Measurements from ENCODE around the gene VDR.

VDR gene

DNA sequence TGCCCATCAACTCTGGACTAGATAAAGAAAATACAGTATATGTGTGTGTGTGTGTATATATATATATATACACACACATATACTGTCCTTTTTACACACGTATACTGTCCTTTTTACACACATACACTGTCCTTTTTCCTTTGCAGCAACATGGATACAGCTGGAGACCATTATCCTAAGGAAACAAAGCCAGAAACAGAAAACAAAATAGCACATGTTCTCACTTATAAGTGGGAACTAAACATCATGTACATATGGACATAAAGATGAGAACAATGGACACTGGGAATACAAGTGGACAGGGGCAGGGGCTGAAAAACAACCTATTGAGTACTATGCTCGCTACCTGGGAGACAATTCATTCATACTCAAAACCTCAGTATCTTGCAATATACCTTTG is 23.7 kb downstream of the VDR start:
- no peaks in the 10 kb centered on the region for H3K27me3 Mint-ChIP-seq
- H3K9me3 Mint-ChIP-seq: no peaks in the 10 kb centered on the region
- DNase-seq (no peak), ATAC-seq (replicated peaks) (no peak)
- no peak overlapping the region for H3K27ac Mint-ChIP-seq
- peaks cover 55 to 78% of the 10 kb centered on the region in 2 donors for H3K36me3 Mint-ChIP-seq
- H3K4me3 Mint-ChIP-seq: no peak overlapping the region
- H3K4me1 Mint-ChIP-seq: peaks cover 53 to 63% of the 10 kb centered on the region in 2 donors

- Mint-ChIP-seq H3K27me3 (no peaks in the 10 kb centered on the region), H3K4me1 (peaks cover 37 to 51% of the 10 kb centered on the region in 2 donors), H3K9me3 (no peaks in the 10 kb centered on the region), H3K4me3 (no peak overlapping the region), H3K36me3 (peaks cover 67 to 79% of the 10 kb centered on the region in 2 donors), H3K27ac (no peak overlapping the region)
- no peak for DNase-seq
- ATAC-seq (replicated peaks): no peak
These were observed 25.8 kb downstream of the VDR start for GRCh38 chr12:47878918-47879481.

DNA sequence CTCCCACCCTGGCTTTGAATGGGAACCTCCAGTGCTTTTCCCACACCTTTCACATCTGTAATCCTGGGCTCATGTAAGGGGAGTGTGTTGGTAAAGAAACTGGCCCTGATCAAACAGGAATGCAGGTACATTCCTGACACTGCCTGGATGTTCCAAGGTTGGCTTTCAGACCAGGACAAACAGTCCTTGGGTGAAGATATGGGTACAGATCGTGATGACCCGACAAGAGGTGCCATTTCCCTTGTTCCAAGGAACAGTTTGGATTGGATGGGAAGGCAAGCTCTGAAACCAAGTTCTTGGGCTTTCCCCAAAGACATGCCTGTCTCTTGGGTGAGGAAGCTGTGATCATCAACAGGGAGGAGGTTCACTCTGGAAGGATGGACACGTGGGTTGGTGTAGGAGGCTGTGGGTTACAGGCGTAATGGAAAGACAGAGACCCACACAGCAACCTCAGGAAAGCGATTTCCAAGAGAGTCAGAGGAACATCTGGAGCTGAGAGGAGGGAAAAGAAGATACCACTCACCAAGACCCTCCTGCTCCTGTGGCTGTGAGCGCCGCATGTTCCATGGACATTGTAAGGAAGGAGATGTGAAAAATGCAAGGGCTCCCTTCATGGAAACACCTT is 26.4 kb downstream of the VDR start:
- H3K4me1 Mint-ChIP-seq: peaks cover 31 to 45% of the 10 kb centered on the region in 2 donors
- no peaks in the 10 kb centered on the region for H3K9me3 Mint-ChIP-seq
- ATAC-seq (replicated peaks) (no peak), DNase-seq (no peak)
- H3K36me3 Mint-ChIP-seq: peaks cover 66 to 81% of the 10 kb centered on the region in 2 donors
- peak overlapping the region; percentile 63 for H3K27ac Mint-ChIP-seq
- H3K27me3 Mint-ChIP-seq: no peaks in the 10 kb centered on the region
- no peak overlapping the region for H3K4me3 Mint-ChIP-seq

- DNase-seq (no peak), ATAC-seq (replicated peaks) (no peak)
- H3K36me3 Mint-ChIP-seq: peaks cover 67 to 84% of the 10 kb centered on the region in 2 donors
- peaks cover 2 to 3% of the 10 kb centered on the region in 2 donors for H3K9me3 Mint-ChIP-seq
- peaks cover 27 to 44% of the 10 kb centered on the region in 2 donors for H3K4me1 Mint-ChIP-seq
- no peak overlapping the region for H3K27ac Mint-ChIP-seq
- no peaks in the 10 kb centered on the region for H3K27me3 Mint-ChIP-seq
- H3K4me3 Mint-ChIP-seq: no peak overlapping the region
These were observed 27.7 kb downstream of the VDR start for GRCh38 chr12:47877081-47877480.

GRCh38 chr12:47876440-47876960 is 28.3 kb downstream of the VDR start:
- no peak for DNase-seq
- ATAC-seq (replicated peaks): no peak
- H3K9me3 Mint-ChIP-seq: peaks cover 2 to 3% of the 10 kb centered on the region in 2 donors
- H3K4me1 Mint-ChIP-seq: peaks cover 28 to 44% of the 10 kb centered on the region in 2 donors
- H3K4me3 Mint-ChIP-seq: no peak overlapping the region
- no peak overlapping the region for H3K27ac Mint-ChIP-seq
- peaks cover 66 to 85% of the 10 kb centered on the region in 2 donors for H3K36me3 Mint-ChIP-seq
- no peaks in the 10 kb centered on the region for H3K27me3 Mint-ChIP-seq

GRCh38 chr12:47875746-47876439 is 28.9 kb downstream of the VDR start:
- peaks cover 28 to 45% of the 10 kb centered on the region in 2 donors for H3K4me1 Mint-ChIP-seq
- H3K9me3 Mint-ChIP-seq: peaks cover 2 to 3% of the 10 kb centered on the region in 2 donors
- H3K36me3 Mint-ChIP-seq: peaks cover 66 to 86% of the 10 kb centered on the region in 2 donors
- H3K27ac Mint-ChIP-seq: peak overlapping the region; percentile 2
- no peak overlapping the region for H3K4me3 Mint-ChIP-seq
- no peak for DNase-seq
- ATAC-seq (replicated peaks): no peak
- H3K27me3 Mint-ChIP-seq: no peaks in the 10 kb centered on the region

DNA sequence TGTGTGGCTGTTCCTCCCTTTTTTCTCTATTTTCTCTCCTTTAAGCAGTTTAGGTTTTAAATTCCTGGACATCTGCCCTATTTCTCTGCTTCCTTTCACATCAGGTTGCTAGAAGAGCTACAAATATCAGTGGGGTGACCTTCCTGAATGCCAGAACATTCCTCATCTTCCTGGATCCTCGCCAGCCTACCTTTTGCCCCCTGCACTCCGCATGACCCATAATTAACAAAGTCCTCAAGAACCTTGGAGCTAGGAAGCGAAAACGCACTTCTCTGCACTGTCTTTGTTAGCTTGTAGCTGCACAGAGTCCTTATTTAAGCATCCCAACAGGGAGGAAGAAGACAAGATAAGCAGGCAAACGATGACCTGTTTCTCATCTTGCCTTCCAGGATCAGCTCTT is 30.5 kb downstream of the VDR start:
- ATAC-seq (replicated peaks) (no peak), DNase-seq (no peak)
- no peak overlapping the region for H3K4me3 Mint-ChIP-seq
- H3K27ac Mint-ChIP-seq: peak overlapping the region; percentile 31
- peaks cover 2 to 3% of the 10 kb centered on the region in 2 donors for H3K9me3 Mint-ChIP-seq
- no peaks in the 10 kb centered on the region for H3K27me3 Mint-ChIP-seq
- peaks cover 39 to 49% of the 10 kb centered on the region in 2 donors for H3K4me1 Mint-ChIP-seq
- H3K36me3 Mint-ChIP-seq: peaks cover 61 to 88% of the 10 kb centered on the region in 2 donors

DNA sequence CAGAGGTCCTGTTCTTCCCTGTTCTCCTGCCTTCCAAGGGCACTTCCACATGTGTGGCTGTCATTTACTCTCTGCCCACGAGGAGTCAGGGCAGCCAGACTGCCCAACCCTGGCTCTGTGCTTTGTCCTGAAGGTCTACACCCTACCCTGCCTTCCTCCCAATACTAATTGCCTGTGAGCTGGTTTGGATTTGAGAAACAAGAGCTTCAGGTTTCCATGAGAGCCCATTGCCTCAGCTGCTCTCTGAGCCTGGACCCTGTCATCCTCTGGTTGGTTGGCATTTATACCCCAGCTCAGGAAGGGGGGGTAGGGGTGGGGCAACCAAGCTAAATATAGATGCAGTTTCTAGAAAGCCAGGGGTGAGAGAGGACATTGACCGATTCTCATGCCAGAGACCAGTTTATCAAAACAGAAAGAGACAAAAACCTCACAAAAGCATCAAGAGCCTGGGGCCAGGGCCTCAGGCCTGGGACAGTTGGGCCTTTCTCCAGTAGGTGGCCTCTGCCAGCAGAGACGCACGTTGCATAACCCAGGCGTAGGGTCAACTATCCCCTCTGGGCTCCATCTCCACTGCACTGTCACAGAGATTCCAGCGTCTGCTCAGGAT is 34.5 kb downstream of the VDR start:
- Mint-ChIP-seq H3K27ac (peak overlapping the region; percentile 92), H3K4me1 (peaks cover 58 to 88% of the 10 kb centered on the region in 2 donors), H3K27me3 (no peaks in the 10 kb centered on the region), H3K4me3 (peak overlapping the region; percentile 13 to 53), H3K36me3 (peaks cover 52 to 78% of the 10 kb centered on the region in 2 donors), H3K9me3 (peaks cover 2 to 3% of the 10 kb centered on the region in 2 donors)
- DNase-seq (no peak), ATAC-seq (replicated peaks) (peak; percentile 8 to 17)

- Mint-ChIP-seq H3K36me3 (peaks cover 53 to 79% of the 10 kb centered on the region in 2 donors), H3K4me1 (peaks cover 67 to 97% of the 10 kb centered on the region in 2 donors), H3K27me3 (no peaks in the 10 kb centered on the region), H3K9me3 (peaks cover 2 to 3% of the 10 kb centered on the region in 2 donors), H3K27ac (peak overlapping the region; percentile 92), H3K4me3 (peak overlapping the region; percentile 44 to 56)
- ATAC-seq (replicated peaks) (peak; percentile 69 to 74), DNase-seq (peak; percentile 68)
These were observed 36.2 kb downstream of the VDR start for GRCh38 chr12:47868552-47869031.

DNA sequence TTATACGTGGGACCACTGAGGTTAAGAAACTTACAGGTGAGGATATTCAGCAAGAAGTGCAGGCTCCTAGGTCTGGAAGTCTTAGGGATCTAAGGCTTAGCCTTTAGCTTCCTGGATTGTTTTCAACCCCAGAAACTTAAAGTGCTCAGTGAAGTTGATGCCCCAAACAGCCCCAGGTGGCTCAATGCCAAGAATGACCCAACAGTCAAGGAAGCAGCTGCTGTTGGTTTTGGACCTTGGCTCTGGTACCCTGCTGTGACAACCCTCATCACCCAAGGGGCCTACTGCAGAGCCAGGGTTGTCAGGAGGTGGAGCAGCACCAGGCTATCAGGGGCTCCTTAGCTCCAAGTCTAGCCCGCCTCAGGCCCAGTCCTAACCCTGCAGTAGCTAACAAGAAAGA is 36.8 kb downstream of the VDR start:
- DNase-seq: no peak
- Mint-ChIP-seq H3K27me3 (no peaks in the 10 kb centered on the region), H3K4me3 (peak overlapping the region in 1 of 2 donors; percentile 56), H3K9me3 (peaks cover 2% of the 10 kb centered on the region in 2 donors), H3K36me3 (peaks cover 56 to 80% of the 10 kb centered on the region in 2 donors), H3K4me1 (peaks cover 70 to 99% of the 10 kb centered on the region in 2 donors), H3K27ac (peak overlapping the region; percentile 92)
- peak; percentile 27 to 33 for ATAC-seq (replicated peaks)

DNA sequence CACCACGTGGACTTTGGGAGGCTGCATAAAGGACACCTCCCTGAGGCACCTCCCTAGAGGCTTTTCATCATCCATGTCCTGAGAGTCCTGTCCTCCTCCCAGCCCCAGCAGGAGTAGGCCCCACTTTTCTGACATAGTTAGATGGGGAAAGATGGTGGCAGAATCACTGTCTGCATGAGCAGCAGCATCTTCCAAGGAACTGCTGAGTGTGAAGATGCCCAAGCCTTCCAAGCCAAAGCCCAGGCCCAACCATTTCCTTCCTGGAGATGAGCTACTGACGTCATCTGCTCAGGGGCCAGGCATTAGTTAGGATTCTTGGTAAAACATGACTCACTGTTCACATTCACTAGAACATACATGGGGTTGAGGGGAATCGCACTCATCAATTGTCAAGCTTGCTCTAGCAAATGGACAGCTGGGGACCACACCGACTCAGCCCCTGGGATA is 37.3 kb downstream of the VDR start:
- H3K4me3 Mint-ChIP-seq: peak overlapping the region; percentile 30 to 36
- ATAC-seq (replicated peaks) (peak; percentile 51 to 53), DNase-seq (peak; percentile 54)
- H3K27ac Mint-ChIP-seq: peak overlapping the region; percentile 92
- H3K27me3 Mint-ChIP-seq: no peaks in the 10 kb centered on the region
- H3K36me3 Mint-ChIP-seq: peaks cover 57 to 80% of the 10 kb centered on the region in 2 donors
- peaks cover 68 to 99% of the 10 kb centered on the region in 2 donors for H3K4me1 Mint-ChIP-seq
- no peaks in the 10 kb centered on the region for H3K9me3 Mint-ChIP-seq

DNA sequence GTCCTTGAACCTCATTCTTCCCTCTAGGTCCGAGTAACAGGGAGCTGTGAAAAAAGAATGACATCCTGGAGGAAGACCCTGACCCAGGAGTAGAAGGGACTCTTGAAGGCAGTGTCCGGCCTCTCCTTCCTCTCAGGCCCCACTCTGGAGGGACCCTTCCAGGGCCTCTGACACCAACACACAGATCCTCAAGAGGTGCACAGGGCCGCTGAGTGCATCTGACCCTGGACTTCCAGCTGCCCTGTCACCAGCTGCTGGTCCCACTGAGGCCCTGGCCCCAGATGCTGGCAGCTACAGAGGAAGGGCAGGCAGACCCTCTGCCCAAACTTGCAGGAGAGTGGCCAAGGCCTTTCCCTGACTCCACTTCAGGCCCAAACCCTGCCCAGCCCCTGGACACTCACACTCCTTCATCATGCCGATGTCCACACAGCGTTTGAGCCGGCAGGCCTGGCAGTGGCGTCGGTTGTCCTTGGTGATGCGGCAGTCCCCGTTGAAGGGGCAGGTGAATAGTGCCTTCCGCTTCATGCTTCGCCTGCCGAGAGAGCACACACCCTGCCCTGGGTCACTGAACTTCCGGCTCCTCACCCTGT is 40.1 kb downstream of the VDR start:
- DNase-seq: no peak
- Mint-ChIP-seq H3K27ac (peak overlapping the region; percentile 84), H3K4me3 (peak overlapping the region in 1 of 2 donors; percentile 25), H3K27me3 (no peaks in the 10 kb centered on the region), H3K4me1 (peaks cover 60 to 99% of the 10 kb centered on the region in 2 donors), H3K9me3 (no peaks in the 10 kb centered on the region), H3K36me3 (peaks cover 60 to 77% of the 10 kb centered on the region in 2 donors)
- no peak for ATAC-seq (replicated peaks)

GRCh38 chr12:47863985-47864384 is 40.8 kb downstream of the VDR start:
- H3K9me3 Mint-ChIP-seq: no peaks in the 10 kb centered on the region
- DNase-seq: no peak

More at GRCh38 chr12:47863985-47864384, 40.8 kb downstream of the VDR start:
- no peaks in the 10 kb centered on the region for H3K27me3 Mint-ChIP-seq
- peak overlapping the region; percentile 84 for H3K27ac Mint-ChIP-seq
- peaks cover 61 to 76% of the 10 kb centered on the region in 2 donors for H3K36me3 Mint-ChIP-seq
- no peak for ATAC-seq (replicated peaks)
- peak overlapping the region in 1 of 2 donors; percentile 11 for H3K4me3 Mint-ChIP-seq
- peaks cover 61 to 99% of the 10 kb centered on the region in 2 donors for H3K4me1 Mint-ChIP-seq
